HEK293 (cell line): ENCODE measurements around the gene MARVELD3.

Source experiments
- CTCF ChIA-PET: fragments of 350-600 bp; formaldehyde crosslinking; extraction: SDS; loops from one replicate; lab custom pipeline; 2021; ENCODE audit warnings: antibody characterized with exemption; lab: Yijun Ruan, JAX
- POLR2A ChIA-PET: fragments of 300-600 bp; formaldehyde crosslinking; extraction: SDS; loops from one replicate; lab custom pipeline; 2020; ENCODE audit warnings: antibody characterized with exemption, inconsistent platforms; lab: Yijun Ruan, JAX
- H3K27ac ChIP-seq: fragments of 200-500 bp; sonication (Bioruptor generic); 2 replicates; pipeline ENCODE4 v1.5.1; 2014; ENCODE audit warnings: low read depth, low read length, control low read depth, inconsistent platforms; ENCODE audit errors: extremely low read depth
- H3K36me3 ChIP-seq, 2 experiments: fragments of 200-500 bp in 1 of 2; sonication (Bioruptor generic) in 1 of 2; 1 replicate in 1 of 2; 2 replicates in 1 of 2; pipeline ENCODE4 v1.5.1; 2014 to 2017; ENCODE audit warnings: inconsistent platforms in 2 of 2, low read length in 2 of 2; ENCODE audit not compliant: control insufficient read depth in 2 of 2, insufficient read depth in 1 of 2
- H3K4me1 ChIP-seq: fragments of 200-500 bp; sonication (Bioruptor generic); 2 replicates; pipeline ENCODE4 v1.5.1; 2014; ENCODE audit warnings: mild to moderate bottlenecking, low read length, inconsistent platforms; ENCODE audit not compliant: control insufficient read depth, insufficient read depth
- H3K4me3 ChIP-seq: 2 replicates; pipeline ENCODE4 v1.5.1; 2011; ENCODE audit warnings: low read depth, mild to moderate bottlenecking, control low read depth, low read length, moderate library complexity
- H3K9me3 ChIP-seq: fragments of 200-500 bp; sonication (Bioruptor generic); 2 replicates; pipeline ENCODE4 v1.5.1; 2014; ENCODE audit warnings: low read depth, low read length, inconsistent platforms; ENCODE audit not compliant: control insufficient read depth, insufficient read depth
- ATF2 ChIP-seq: fragments of 450-650 bp; formaldehyde crosslinking; IDR thresholded peaks from 2 replicates; pipeline ENCODE4 v1.5.1; 2016; ENCODE audit warnings: missing biosample characterization, missing genetic modification characterization, low read depth
- CTCF ChIP-seq: fragments of 450-650 bp; formaldehyde crosslinking; IDR thresholded peaks from 2 replicates; pipeline ENCODE4 v1.5.1; 2016; ENCODE audit warnings: missing biosample characterization, missing genetic modification characterization
- HOXA7 ChIP-seq: sonication (generic); formaldehyde crosslinking; IDR thresholded peaks from 2 replicates; pipeline ENCODE4 v1.8.1; 2022; ENCODE audit warnings: missing genetic modification reagents, borderline replicate concordance
- KLF10 ChIP-seq: fragments of 450-650 bp; IDR thresholded peaks from 2 replicates; pipeline ENCODE4 v1.5.1; 2018; ENCODE audit warnings: missing biosample characterization, mild to moderate bottlenecking, missing genetic modification characterization
- KLF17 ChIP-seq: fragments of 450-650 bp; formaldehyde crosslinking; IDR thresholded peaks from 2 replicates; pipeline ENCODE4 v1.5.1; 2016; ENCODE audit warnings: missing biosample characterization, missing genetic modification characterization
- MYNN ChIP-seq: fragments of 450-650 bp; formaldehyde crosslinking; IDR thresholded peaks from 2 replicates; pipeline ENCODE4 v1.5.1; 2016; ENCODE audit warnings: missing biosample characterization, missing genetic modification characterization, borderline replicate concordance
- PRDM1 ChIP-seq: fragments of 450-650 bp; formaldehyde crosslinking; IDR thresholded peaks from 2 replicates; pipeline ENCODE4; 2016; ENCODE audit warnings: missing biosample characterization, missing genetic modification characterization
- RBAK ChIP-seq: fragments of 450-650 bp; formaldehyde crosslinking; IDR thresholded peaks from 2 replicates; pipeline ENCODE4 v1.5.1; 2016; ENCODE audit warnings: missing biosample characterization, missing genetic modification characterization
- SCRT1 ChIP-seq: fragments of 450-650 bp; formaldehyde crosslinking; IDR thresholded peaks from 2 replicates; pipeline ENCODE4 v1.5.1; 2016; ENCODE audit warnings: missing biosample characterization, missing genetic modification characterization, borderline replicate concordance
- SETDB1 ChIP-seq: IDR thresholded peaks from one replicate; pipeline ENCODE4 v1.6.1; 2017; ENCODE audit warnings: mild to moderate bottlenecking, low read length, moderate library complexity, mixed read lengths; ENCODE audit not compliant: insufficient read length
- ZFP3 ChIP-seq: fragments of 450-650 bp; formaldehyde crosslinking; IDR thresholded peaks from 2 replicates; pipeline ENCODE4 v1.5.1; 2016; ENCODE audit warnings: low read depth, missing biosample characterization, missing genetic modification characterization
- ZIC2 ChIP-seq: fragments of 450-650 bp; formaldehyde crosslinking; IDR thresholded peaks from 2 replicates; pipeline ENCODE4 v1.5.1; 2016; ENCODE audit warnings: missing biosample characterization, missing genetic modification characterization
- ZNF114 ChIP-seq: fragments of 450-650 bp; formaldehyde crosslinking; IDR thresholded peaks from 2 replicates; pipeline ENCODE4 v1.5.0; 2017; ENCODE audit warnings: missing biosample characterization, missing genetic modification characterization
- ZNF2 ChIP-seq: fragments of 450-650 bp; formaldehyde crosslinking; IDR thresholded peaks from 2 replicates; pipeline ENCODE4 v1.5.1; 2016; ENCODE audit warnings: missing biosample characterization, missing genetic modification characterization
- ZNF211 ChIP-seq: fragments of 450-650 bp; formaldehyde crosslinking; IDR thresholded peaks from 2 replicates; pipeline ENCODE4 v1.5.1; 2016; ENCODE audit warnings: low read depth, missing biosample characterization, missing genetic modification characterization
- ZNF248 ChIP-seq: fragments of 450-650 bp; formaldehyde crosslinking; IDR thresholded peaks from 2 replicates; pipeline ENCODE4 v1.5.1; 2017; ENCODE audit warnings: missing biosample characterization, missing genetic modification characterization
- ZNF394 ChIP-seq: fragments of 450-650 bp; formaldehyde crosslinking; IDR thresholded peaks from 2 replicates; pipeline ENCODE4 v1.5.1; 2016; ENCODE audit warnings: missing biosample characterization, missing genetic modification characterization, mild to moderate bottlenecking, moderate library complexity, borderline replicate concordance
- ZNF48 ChIP-seq: fragments of 450-650 bp; formaldehyde crosslinking; IDR thresholded peaks from 2 replicates; pipeline ENCODE4 v1.5.1; 2016; ENCODE audit warnings: missing biosample characterization, missing genetic modification characterization
- ZNF549 ChIP-seq: fragments of 450-650 bp; IDR thresholded peaks from 2 replicates; pipeline ENCODE4 v1.5.1; 2018; ENCODE audit warnings: missing biosample characterization, missing genetic modification characterization, mild to moderate bottlenecking, inconsistent platforms, moderate library complexity
- ZNF701 ChIP-seq: fragments of 450-650 bp; formaldehyde crosslinking; IDR thresholded peaks from 2 replicates; pipeline ENCODE4 v1.5.1; 2016; ENCODE audit warnings: missing biosample characterization, missing genetic modification characterization
- ZXDB ChIP-seq: fragments of 450-650 bp; formaldehyde crosslinking; IDR thresholded peaks from 2 replicates; pipeline ENCODE4 v1.5.1; 2016; ENCODE audit warnings: missing biosample characterization, missing genetic modification characterization

MARVELD3 gene

GRCh38 chr16:71671165-71671564 lies 45.2 kb downstream of the MARVELD3 start:
- ChIA-PET CTCF (no interaction called here), POLR2A (interaction anchor here (0.5 kb wide), 1 partner anchor 24 kb away, joined by 4 read pairs; no protein-coding TSS in a partner anchor)
- no peak overlapping the region for H3K4me3 ChIP-seq
- peaks cover 20 to 80% of the 10 kb centered on the region in 2 experiments for H3K36me3 ChIP-seq
- TF ChIP-seq ZNF549 (tag by site-specific recombination) (0 out of 2 replicates have a peak, but pooled peaks have one; percentile 27), KLF10 (tag by site-specific recombination) (no peak)
- no peak overlapping the region for H3K27ac ChIP-seq
- no peaks in the 10 kb centered on the region for H3K9me3 ChIP-seq
- H3K4me1 ChIP-seq = no peaks in the 10 kb centered on the region

- POLR2A ChIA-PET = interaction anchor here (0.7 kb wide), 1 partner anchor 1482 kb away, joined by 3 read pairs; no protein-coding TSS in a partner anchor
- TF ChIP-seq PRDM1 (tag by site-specific recombination) (0 out of 2 replicates have a peak, but pooled peaks have one; percentile 25), SCRT1 (tag by site-specific recombination) (no peak)
- H3K27ac ChIP-seq = no peak overlapping the region
- H3K4me1 ChIP-seq = no peaks in the 10 kb centered on the region
- CTCF ChIA-PET = no interaction called here
- peaks cover 22 to 80% of the 10 kb centered on the region in 2 experiments for H3K36me3 ChIP-seq
- no peak overlapping the region for H3K4me3 ChIP-seq
- no peaks in the 10 kb centered on the region for H3K9me3 ChIP-seq
Observed at GRCh38 chr16:71672125-71672524, 46.1 kb downstream of the MARVELD3 start.

- peaks cover 27 to 75% of the 10 kb centered on the region in 2 experiments for H3K36me3 ChIP-seq
- ChIA-PET CTCF (no interaction called here), POLR2A (interaction anchor here (0.6 to 0.7 kb wide), 2 partner anchors 14 to 1482 kb away, joined by 3 to 6 read pairs; no protein-coding TSS in a partner anchor)
- H3K27ac ChIP-seq = no peak overlapping the region
- no peaks in the 10 kb centered on the region for H3K4me1 ChIP-seq
- no peaks in the 10 kb centered on the region for H3K9me3 ChIP-seq
- TF ChIP-seq SETDB1 (no peak), ZIC2 (tag by site-specific recombination) (no peak), ZNF48 (tag by site-specific recombination) (no peak), CTCF (tag by site-specific recombination) (no peak), ZNF701 (tag by site-specific recombination) (no peak), ATF2 (tag by site-specific recombination) (no peak), ZNF211 (tag by site-specific recombination) (no peak), ZNF394 (no peak), ZFP3 (tag by site-specific recombination) (no peak)
- no peak overlapping the region for H3K4me3 ChIP-seq
Observed at GRCh38 chr16:71672803-71673581, 47.0 kb downstream of the MARVELD3 start.

GRCh38 chr16:71673582-71673973 lies 47.6 kb downstream of the MARVELD3 start:
- peaks cover 32 to 78% of the 10 kb centered on the region in 2 experiments for H3K36me3 ChIP-seq
- H3K4me3 ChIP-seq = no peak overlapping the region
- CTCF ChIA-PET = interaction anchor here (0.6 kb wide), 1 partner anchor 28 kb away, joined by 6 read pairs; no protein-coding TSS in a partner anchor
- H3K4me1 ChIP-seq = no peaks in the 10 kb centered on the region
- POLR2A ChIA-PET = interaction anchor here (0.6 kb wide), 1 partner anchor 14 kb away, joined by 6 read pairs; no protein-coding TSS in a partner anchor
- no peak overlapping the region for H3K27ac ChIP-seq
- H3K9me3 ChIP-seq = no peaks in the 10 kb centered on the region
- TF ChIP-seq ZNF114 (tag by site-specific recombination) (no peak), RBAK (tag by site-specific recombination) (no peak), ZNF2 (tag by site-specific recombination) (no peak), HOXA7 (CRISPR knock-in tag) (no peak), ATF2 (tag by site-specific recombination) (no peak), MYNN (tag by site-specific recombination) (no peak), ZNF248 (no peak), ZXDB (no peak), KLF17 (tag by site-specific recombination) (no peak)
